Lower leg skin (tissue), 4 donors: ENCODE measurements around the gene VSNL1. TPM values are rescaled to one million over a fixed set of nuclear protein-coding genes. Genes with fewer than 3 reads are reported as not detected.

Experiments
- DNase-seq, 2 donors: peaks; one replicate each; pipeline ENCODE4 v3.0.0-alpha.2; 2019; ENCODE audit warnings: low spot score in 2 of 2
- H3K4me3 ChIP-seq: fragments of 200-600 bp; sonication (generic); 2 replicates; pipeline ENCODE4 v1.5.1; 2017; ENCODE audit warnings: mild to moderate bottlenecking, low read depth; ENCODE audit not compliant: poor library complexity, severe bottlenecking
- CTCF ChIP-seq, 3 donors: fragments of 450-650 bp; IDR thresholded peaks; one replicate each; pipeline ENCODE4 v1.5.1; 2016; ENCODE audit warnings: antibody characterized with exemption in 3 of 3, mild to moderate bottlenecking in 3 of 3, moderate library complexity in 2 of 3
- POLR2A ChIP-seq, 2 donors: fragments of 450-650 bp; IDR thresholded peaks; one replicate each; pipeline ENCODE4 v1.6.1; 2016 to 2017; ENCODE audit warnings: antibody characterized with exemption in 2 of 2, mild to moderate bottlenecking in 1 of 2, moderate library complexity in 1 of 2
- WGBS, 2 donors: methylation state at CpG; one replicate each; pipeline ENCODE4 v1.1.5; 2018; 5-methylcytosine and 5-hydroxymethylcytosine counted together
- intact Hi-C: fragments of 100-400 bp; cut with DNase I; formaldehyde crosslinking; loops from one replicate; pipeline ENCODE4 v1.15.0; 2023; ENCODE audit warnings: low total_unique reads
- total RNA-seq, 4 donors: library from RNA; depleted of rRNA; stranded (reverse); fragments of >200 nt; gene quantifications; one replicate each; pipeline ENCODE4 v1.1.0, GENCODE V29; 2016

VSNL1 gene
- total RNA-seq, 4 donors from 2014 or later: 4.9 to 17.7 (median 9.5) TPM

- H3K4me3 ChIP-seq: no peak overlapping the region
- WGBS, 2 donors: 44 to 64% methylated on average over 6 of the region's 6 CpGs
- no peak for DNase-seq
- TF ChIP-seq POLR2A (IDR thresholded peaks at IDR 0.05) (no peak), CTCF (IDR thresholded peaks at IDR 0.05) (no peak)
- intact Hi-C loops: no loop called here
Measured at GRCh38 chr2:17543131-17543660, 2.7 kb downstream of the VSNL1 start.

GRCh38 chr2:17543848-17544247 is 3.4 kb downstream of the VSNL1 start:
- no peak for DNase-seq
- TF ChIP-seq CTCF (IDR thresholded peaks at IDR 0.05) (no peak), POLR2A (IDR thresholded peaks at IDR 0.05) (no peak)
- intact Hi-C loops: no loop called here
- no peak overlapping the region for H3K4me3 ChIP-seq

- TF ChIP-seq CTCF (IDR thresholded peaks at IDR 0.05) (no peak), POLR2A (IDR thresholded peaks at IDR 0.05) (no peak)
- intact Hi-C loops: no loop called here
- no peak for DNase-seq
- WGBS, 2 donors: 57 to 68% methylated on average over 3 of the region's 3 CpGs
- H3K4me3 ChIP-seq: no peak overlapping the region
Measured at GRCh38 chr2:17544256-17544655, 3.8 kb downstream of the VSNL1 start.

- no peak for TF ChIP-seq CTCF (IDR thresholded peaks at IDR 0.05)
- TF ChIP-seq POLR2A (IDR thresholded peaks at IDR 0.05): no peak
- H3K4me3 ChIP-seq: no peak overlapping the region
- no peak for DNase-seq
- 61 to 63% methylated on average over 5 of the region's 5 CpGs for WGBS, 2 donors
- intact Hi-C loops: no loop called here
Measured at GRCh38 chr2:17545680-17546613, 5.5 kb downstream of the VSNL1 start.

GRCh38 chr2:17547237-17547636 is 6.7 kb downstream of the VSNL1 start:
- 81 to 87% methylated on average over 2 of the region's 2 CpGs for WGBS, 2 donors

More at GRCh38 chr2:17547237-17547636, 6.7 kb downstream of the VSNL1 start:
- intact Hi-C loops: no loop called here
- TF ChIP-seq CTCF (IDR thresholded peaks at IDR 0.05): no peak
- TF ChIP-seq POLR2A (IDR thresholded peaks at IDR 0.05): no peak
- DNase-seq: no peak
- H3K4me3 ChIP-seq: no peak overlapping the region
